ENCODE measurements around the gene SCTR.

The SCTR gene

GRCh38 chr2:119522671-119523070, 1.6 kb downstream of the SCTR start:
- no peak for DNase-seq

GRCh38 chr2:119521433-119522050, 2.7 kb downstream of the SCTR start:
- DNase-seq, result no peak

GRCh38 chr2:119520696-119521432, 3.4 kb downstream of the SCTR start:
- DNase-seq, result no peak

- no peak for DNase-seq
These were observed 5.2 kb downstream of the SCTR start for GRCh38 chr2:119519057-119519408.

- no peak for DNase-seq
These were observed 5.8 kb downstream of the SCTR start for GRCh38 chr2:119518401-119519056.

- peak; percentile 14 for DNase-seq
These were observed 6.8 kb downstream of the SCTR start for GRCh38 chr2:119517433-119517832.

- no peak for DNase-seq
These were observed 8.2 kb downstream of the SCTR start for GRCh38 chr2:119516121-119516520.

GRCh38 chr2:119513832-119514231, 10.5 kb downstream of the SCTR start:
- DNase-seq, result no peak

- no peak for DNase-seq
These were observed 11.3 kb downstream of the SCTR start for GRCh38 chr2:119512946-119513345.

GRCh38 chr2:119511989-119512388, 12.3 kb downstream of the SCTR start:
- no peak for DNase-seq

- DNase-seq, result no peak
These were observed 15.5 kb downstream of the SCTR start for GRCh38 chr2:119508756-119509155.

- no peak for DNase-seq
These were observed 27.6 kb downstream of the SCTR start for GRCh38 chr2:119496682-119497081.

- no peak for DNase-seq
These were observed 28.3 kb downstream of the SCTR start for GRCh38 chr2:119495948-119496347.

- no peak for DNase-seq
These were observed 30.0 kb downstream of the SCTR start for GRCh38 chr2:119494163-119494790.

- no peak for DNase-seq
These were observed 32.3 kb downstream of the SCTR start for GRCh38 chr2:119491776-119492525.

- DNase-seq, result no peak
These were observed 33.6 kb downstream of the SCTR start for GRCh38 chr2:119490653-119491195.

- no peak for DNase-seq
These were observed 34.2 kb downstream of the SCTR start for GRCh38 chr2:119490106-119490505.

GRCh38 chr2:119489232-119489952, 34.9 kb downstream of the SCTR start:
- DNase-seq, result no peak

- no peak for DNase-seq
These were observed 35.8 kb downstream of the SCTR start for GRCh38 chr2:119488245-119489214.

GRCh38 chr2:119487434-119488244, 36.6 kb downstream of the SCTR start:
- DNase-seq, result no peak
